DOHH2 (cell line): Measurements from ENCODE around the gene GBP2.

Source experiments
- EZH2phosphoT487 ChIP-seq: fragments of 200-600 bp; sonication (generic); IDR thresholded peaks from 2 replicates; pipeline ENCODE4 v1.6.1; 2017; ENCODE audit warnings: borderline replicate concordance, mild to moderate bottlenecking, antibody characterized with exemption, low read length, moderate library complexity, mixed read lengths
- TF ChIP-seq, protein P1 (sequence below): fragments of 200-600 bp; sonication (generic); IDR thresholded peaks from one replicate; pipeline ENCODE4 v1.5.1; 2014; ENCODE audit warnings: antibody characterized with exemption, mild to moderate bottlenecking, low read depth, low read length; ENCODE audit not compliant: poor library complexity, severe bottlenecking

DNA sequence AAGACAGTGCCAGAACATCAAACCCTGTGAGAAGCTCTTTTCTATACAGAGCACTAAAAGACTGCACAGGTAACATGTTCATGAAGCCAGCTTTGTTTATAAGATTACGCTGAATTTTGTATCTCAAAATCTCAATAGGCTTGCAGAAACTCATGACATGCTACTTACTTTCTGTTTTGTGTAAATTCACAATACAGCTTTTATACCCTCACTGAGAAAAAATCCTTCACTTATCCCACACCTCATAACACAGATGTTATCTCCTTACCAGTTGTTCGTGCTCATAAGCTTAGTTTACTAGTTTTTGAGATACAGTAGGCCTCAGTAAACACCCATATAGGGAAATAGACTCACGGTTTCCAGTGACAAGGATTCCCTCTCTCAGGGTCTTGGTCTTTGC is 24.1 kb upstream of the GBP2 start:
- TF ChIP-seq, protein P1, sequence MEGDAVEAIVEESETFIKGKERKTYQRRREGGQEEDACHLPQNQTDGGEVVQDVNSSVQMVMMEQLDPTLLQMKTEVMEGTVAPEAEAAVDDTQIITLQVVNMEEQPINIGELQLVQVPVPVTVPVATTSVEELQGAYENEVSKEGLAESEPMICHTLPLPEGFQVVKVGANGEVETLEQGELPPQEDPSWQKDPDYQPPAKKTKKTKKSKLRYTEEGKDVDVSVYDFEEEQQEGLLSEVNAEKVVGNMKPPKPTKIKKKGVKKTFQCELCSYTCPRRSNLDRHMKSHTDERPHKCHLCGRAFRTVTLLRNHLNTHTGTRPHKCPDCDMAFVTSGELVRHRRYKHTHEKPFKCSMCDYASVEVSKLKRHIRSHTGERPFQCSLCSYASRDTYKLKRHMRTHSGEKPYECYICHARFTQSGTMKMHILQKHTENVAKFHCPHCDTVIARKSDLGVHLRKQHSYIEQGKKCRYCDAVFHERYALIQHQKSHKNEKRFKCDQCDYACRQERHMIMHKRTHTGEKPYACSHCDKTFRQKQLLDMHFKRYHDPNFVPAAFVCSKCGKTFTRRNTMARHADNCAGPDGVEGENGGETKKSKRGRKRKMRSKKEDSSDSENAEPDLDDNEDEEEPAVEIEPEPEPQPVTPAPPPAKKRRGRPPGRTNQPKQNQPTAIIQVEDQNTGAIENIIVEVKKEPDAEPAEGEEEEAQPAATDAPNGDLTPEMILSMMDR, result no peak
- TF ChIP-seq EZH2phosphoT487, result no peak
